Keratinocyte (primary cell): ENCODE measurements around the gene CAP2. TPM values are rescaled to one million over a fixed set of nuclear protein-coding genes. Genes with fewer than 3 reads are reported as not detected.

Experiments used
- DNase-seq: peaks from one replicate; pipeline ENCODE4 v3.0.0-alpha.2; 2011; ENCODE audit warnings: low read depth, missing footprints, low spot score
- FAIRE-seq: peaks from 2 replicates; lab custom pipeline; 2011; peaks lifted over from hg19 to GRCh38; lab: Jason Lieb, UNC
- H2AFZ ChIP-seq: 2 replicates; pipeline ENCODE4 v1.6.0; 2012; ENCODE audit warnings: low read length, control low read depth, inconsistent platforms; ENCODE audit not compliant: control insufficient read depth
- H3K27ac ChIP-seq: 2 replicates; pipeline ENCODE4 v1.5.1; 2011; ENCODE audit warnings: low read length; ENCODE audit not compliant: control insufficient read depth, insufficient read depth
- H3K27me3 ChIP-seq: 3 replicates; pipeline ENCODE4 v1.6.0; 2011; ENCODE audit warnings: low read length; ENCODE audit not compliant: control insufficient read depth, insufficient read depth; ENCODE audit errors: extremely low read depth
- H3K36me3 ChIP-seq, 2 experiments: 2 replicates in 1 of 2; 3 replicates in 1 of 2; pipeline ENCODE4 v1.5.1; 2011; ENCODE audit warnings: low read length in 2 of 2, mild to moderate bottlenecking in 1 of 2; ENCODE audit not compliant: control insufficient read depth in 2 of 2, insufficient read depth in 2 of 2; ENCODE audit errors: extremely low read depth in 1 of 2
- H3K4me1 ChIP-seq: 3 replicates; pipeline ENCODE4 v1.5.1; 2011; ENCODE audit warnings: low read length; ENCODE audit not compliant: control insufficient read depth, insufficient read depth; ENCODE audit errors: extremely low read depth
- H3K4me2 ChIP-seq: 3 replicates; pipeline ENCODE4 v1.6.0; 2011; ENCODE audit warnings: low read depth, low read length; ENCODE audit not compliant: control insufficient read depth, insufficient read depth; ENCODE audit errors: extremely low read depth
- H3K4me3 ChIP-seq, 3 experiments: fragments of 200-600 bp in 1 of 3; sonication (generic) in 1 of 3; 2 replicates in 2 of 3; 3 replicates in 1 of 3; pipeline ENCODE4 v1.5.1; 2011 to 2016; ENCODE audit warnings: low read length in 3 of 3, mild to moderate bottlenecking in 3 of 3, control low read depth in 2 of 3, inconsistent platforms in 1 of 3, low read depth in 1 of 3, mixed read lengths in 1 of 3, mixed run types in 1 of 3, moderate library complexity in 1 of 3; ENCODE audit not compliant: control insufficient read depth in 2 of 3, insufficient read depth in 2 of 3; ENCODE audit errors: extremely low read depth in 1 of 3
- H3K79me2 ChIP-seq: 2 replicates; pipeline ENCODE4 v1.6.0; 2012; ENCODE audit warnings: low read length; ENCODE audit not compliant: control insufficient read depth, insufficient read depth
- H3K9ac ChIP-seq: 3 replicates; pipeline ENCODE4 v1.6.0; 2011; ENCODE audit warnings: low read length; ENCODE audit not compliant: control insufficient read depth, insufficient read depth; ENCODE audit errors: extremely low read depth
- H3K9me1 ChIP-seq: 3 replicates; pipeline ENCODE4 v1.6.0; 2011; ENCODE audit warnings: low read length; ENCODE audit not compliant: control insufficient read depth, insufficient read depth; ENCODE audit errors: extremely low read depth
- H3K9me3 ChIP-seq: 2 replicates; pipeline ENCODE4 v1.5.1; 2012; ENCODE audit warnings: low read depth, low read length; ENCODE audit not compliant: control insufficient read depth
- H4K20me1 ChIP-seq: 3 replicates; pipeline ENCODE4 v1.6.0; 2011; ENCODE audit warnings: low read length; ENCODE audit not compliant: control insufficient read depth, insufficient read depth; ENCODE audit errors: extremely low read depth
- CTCF ChIP-seq, 3 experiments: IDR thresholded peaks in 1 of 3; conservative IDR thresholded peaks in 1 of 3; optimal IDR thresholded peaks in 1 of 3; 2 replicates in 2 of 3; 3 replicates in 1 of 3; pipeline versions ENCODE3 to v1.5.1; 2011; ENCODE audit warnings: low read length in 3 of 3, mild to moderate bottlenecking in 3 of 3, moderate library complexity in 2 of 3, control low read depth in 1 of 3, inconsistent platforms in 1 of 3; ENCODE audit not compliant: insufficient read depth in 2 of 3; ENCODE audit errors: extremely low read depth in 1 of 3
- EZH2 ChIP-seq: IDR thresholded peaks from one replicate; pipeline ENCODE4 v1.6.1; 2012; ENCODE audit warnings: inconsistent platforms, mild to moderate bottlenecking, low read length, moderate library complexity
- dilution Hi-C: fragments of 300-500 bp; cut with MboI; formaldehyde crosslinking; loops from one replicate; pipeline ENCODE4 v1.7.0; 2020; ENCODE audit warnings: low sequenced_read_pairs; ENCODE audit not compliant: extremely low pct_ligation_motif_present
- polyA plus RNA-seq, 5 experiments: library from polyadenylated mRNA; depleted of rRNA in 3 of 5; stranded (reverse) in 3 of 5; stranded (forward) in 1 of 5; unstranded in 1 of 5; fragments of >200 nt; gene quantifications; 1 replicate in 1 of 5; 2 replicates in 3 of 5; 3 replicates in 1 of 5; pipeline versions ENCODE4 v1.2.1 to v1.2.3, GENCODE V29; 2011 to 2012; ENCODE audit warnings: missing spikeins in 2 of 5, low read depth in 1 of 5, low replicate concordance in 1 of 5

The CAP2 gene
- polyA plus RNA-seq, 1 donor (not counting 4 experiments of a cell fraction or from before 2014, with no cell fraction given): 12.1 TPM

- dilution Hi-C loops: no loop called here
- Histone ChIP-seq H3K9ac (no peak overlapping the region), H4K20me1 (no peaks in the 10 kb centered on the region), H3K79me2 (no peaks in the 10 kb centered on the region), H3K9me1 (no peaks in the 10 kb centered on the region), H3K27me3 (no peaks in the 10 kb centered on the region), H3K36me3 (peaks cover 0 to 4% of the 10 kb centered on the region in 2 experiments), H3K4me1 (no peaks in the 10 kb centered on the region), H3K27ac (no peak overlapping the region), H3K4me3 (no peak overlapping the region), H2AFZ (no peak overlapping the region), H3K4me2 (no peak overlapping the region), H3K9me3 (no peaks in the 10 kb centered on the region)
- FAIRE-seq (no peak), DNase-seq (no peak)
- TF ChIP-seq CTCF (optimal IDR thresholded peaks at IDR 0.05 in 1 of 3, IDR thresholded peaks at IDR 0.05 in 1 of 3, conservative IDR thresholded peaks at IDR 0.05 in 1 of 3; ENCODE audit: extremely low read depth in 1 of 3, insufficient read depth in 2 of 3, low read length in 3 of 3): no peak
- TF ChIP-seq EZH2: no peak
Measured at GRCh38 chr6:17480476-17480875, 87.1 kb downstream of the CAP2 start.

GRCh38 chr6:17482711-17483110, 89.3 kb downstream of the CAP2 start:
- no peak for DNase-seq
- TF ChIP-seq CTCF (optimal IDR thresholded peaks at IDR 0.05 in 1 of 3, IDR thresholded peaks at IDR 0.05 in 1 of 3, conservative IDR thresholded peaks at IDR 0.05 in 1 of 3; ENCODE audit: extremely low read depth in 1 of 3, insufficient read depth in 2 of 3, low read length in 3 of 3) (no peak), EZH2 (no peak)

More at GRCh38 chr6:17482711-17483110, 89.3 kb downstream of the CAP2 start:
- no peaks in the 10 kb centered on the region for H4K20me1 ChIP-seq
- no peak for FAIRE-seq
- no peak overlapping the region for H3K27ac ChIP-seq
- no peaks in the 10 kb centered on the region for H3K27me3 ChIP-seq
- H3K9me3 ChIP-seq: no peaks in the 10 kb centered on the region
- H2AFZ ChIP-seq: no peak overlapping the region
- H3K9ac ChIP-seq: no peak overlapping the region
- H3K79me2 ChIP-seq: no peaks in the 10 kb centered on the region
- no peaks in the 10 kb centered on the region for H3K4me1 ChIP-seq
- H3K9me1 ChIP-seq: no peaks in the 10 kb centered on the region
- H3K36me3 ChIP-seq: peaks cover 0 to 5% of the 10 kb centered on the region in 2 experiments
- H3K4me2 ChIP-seq: no peak overlapping the region
- dilution Hi-C loops: no loop called here
- no peak overlapping the region for H3K4me3 ChIP-seq
